HL-60 (cell line): ENCODE measurements around the gene BIRC3.

Experiments
- DNase-seq, 2 experiments: peaks; one replicate each; pipeline ENCODE4 v3.0.0-alpha.2; 2010 to 2020; ENCODE audit warnings: low read depth in 1 of 2, low spot score in 1 of 2
- H3K27ac ChIP-seq: fragments of 250-450 bp; sonication (Bioruptor Pico); replicated peaks from 2 replicates; pipeline ENCODE4 v1.5.1; 2020; ENCODE audit warnings: mild to moderate bottlenecking, moderate library complexity
- H3K27me3 ChIP-seq: fragments of 250-450 bp; sonication (Bioruptor Pico); 2 replicates; pipeline ENCODE4 v1.5.1; 2021; ENCODE audit warnings: mild to moderate bottlenecking, moderate library complexity; ENCODE audit not compliant: insufficient read depth, poor library complexity, severe bottlenecking
- H3K4me3 ChIP-seq: replicated peaks from 2 replicates; pipeline ENCODE4 v1.5.1; 2011; ENCODE audit warnings: mild to moderate bottlenecking, control low read depth, low read length; ENCODE audit not compliant: insufficient read depth
- CTCF ChIP-seq: IDR thresholded peaks from one replicate; pipeline ENCODE4 v1.5.1; 2011; ENCODE audit warnings: low read length, control low read depth, inconsistent platforms; ENCODE audit not compliant: insufficient read depth
- GABPA ChIP-seq: IDR thresholded peaks from 2 replicates; pipeline ENCODE4 v1.6.1; 2012; ENCODE audit warnings: low read depth
- POLR2AphosphoS5 ChIP-seq: IDR thresholded peaks from 2 replicates; pipeline ENCODE4 v1.6.1; 2012; ENCODE audit warnings: low read depth
- REST ChIP-seq: IDR thresholded peaks from 2 replicates; pipeline ENCODE4 v1.6.1; 2012; ENCODE audit warnings: low read depth; ENCODE audit not compliant: insufficient replicate concordance
- SPI1 ChIP-seq: IDR thresholded peaks from 2 replicates; pipeline ENCODE4 v1.6.1; 2012; ENCODE audit warnings: low read depth, mild to moderate bottlenecking, borderline replicate concordance

Gene BIRC3

GRCh38 chr11:102305352-102306047, 11.8 kb upstream of the BIRC3 start:
- TF ChIP-seq POLR2AphosphoS5 (no peak), REST (no peak), CTCF (no peak), GABPA (no peak), SPI1 (no peak)
- H3K27ac ChIP-seq: no peak overlapping the region
- H3K4me3 ChIP-seq: no peak overlapping the region
- H3K27me3 ChIP-seq: no peaks in the 10 kb centered on the region
- no peak for DNase-seq

GRCh38 chr11:102306048-102306597, 11.2 kb upstream of the BIRC3 start:
- Histone ChIP-seq H3K27me3 (no peaks in the 10 kb centered on the region), H3K4me3 (no peak overlapping the region), H3K27ac (no peak overlapping the region)
- TF ChIP-seq POLR2AphosphoS5: no peak
- no peak for TF ChIP-seq SPI1
- TF ChIP-seq GABPA: no peak
- TF ChIP-seq CTCF: no peak
- TF ChIP-seq REST: no peak
- no peak for DNase-seq

- DNase-seq: peak in 1 of 2 experiments; percentile 68
These were observed 10.2 kb upstream of the BIRC3 start for GRCh38 chr11:102306817-102307726.

More at GRCh38 chr11:102306817-102307726, 10.2 kb upstream of the BIRC3 start:
- TF ChIP-seq GABPA (no peak), POLR2AphosphoS5 (no peak), CTCF (no peak), REST (peak; percentile 88), SPI1 (peak; percentile 89)
- Histone ChIP-seq H3K4me3 (no peak overlapping the region), H3K27me3 (no peaks in the 10 kb centered on the region), H3K27ac (peak overlapping the region; percentile 38; the same call in 1 of the 2 replicates)
